ENCODE measurements around the gene CD6. TPM values are rescaled to one million over a fixed set of nuclear protein-coding genes. Genes with fewer than 3 reads are reported as not detected.

The CD6 gene
- total and polyA plus RNA-seq, 12 donors = 0.22 to 8.4 (median 2.1) TPM

DNA sequence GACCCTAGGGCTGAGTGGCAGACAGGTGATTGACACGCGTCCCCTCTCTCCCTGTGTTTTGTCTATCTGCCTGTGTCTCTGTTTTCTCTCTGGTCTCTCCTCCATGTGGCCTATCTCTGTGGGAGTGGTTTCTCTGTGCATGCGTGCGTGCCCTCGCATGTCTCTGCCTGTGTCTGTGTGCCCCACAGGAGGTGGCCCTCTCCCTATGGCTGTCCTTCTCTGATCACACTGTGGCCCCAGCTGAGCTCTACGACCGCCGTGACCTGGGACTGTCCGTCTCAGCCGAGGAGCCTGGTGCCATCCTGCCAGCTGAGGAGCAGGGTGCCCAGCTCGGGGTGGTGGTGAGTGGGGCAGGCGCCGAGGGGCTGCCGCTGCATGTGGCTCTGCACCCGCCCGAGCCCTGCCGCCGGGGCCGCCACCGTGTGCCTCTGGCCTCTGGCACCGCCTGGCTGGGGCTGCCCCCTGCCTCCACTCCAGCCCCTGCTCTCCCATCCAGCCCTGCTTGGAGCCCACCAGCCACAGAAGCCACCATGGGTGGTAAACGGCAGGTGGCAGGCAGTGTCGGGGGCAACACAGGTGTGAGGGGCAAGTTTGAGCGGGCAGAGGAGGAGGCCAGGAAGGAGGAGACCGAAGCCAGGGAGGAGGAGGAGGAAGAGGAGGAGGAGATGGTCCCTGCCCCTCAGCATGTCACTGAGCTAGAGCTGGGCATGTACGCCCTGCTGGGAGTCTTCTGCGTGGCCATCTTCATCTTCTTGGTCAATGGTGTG lies 35.6 kb upstream of the CD6 start:
- 90 to 96% (median 92%) methylated on average over 13 to 27 of the region's 27 CpGs for WGBS, 4 donors
- H3K4me3 ChIP-seq = no peak overlapping the region
- no peaks in the 10 kb centered on the region for H3K4me1 ChIP-seq (replicated peaks in 1 of 2)
- H3K36me3 ChIP-seq (replicated peaks in 1 of 2) = peaks cover 0 to 7% of the 10 kb centered on the region in 2 donors
- H3K27me3 ChIP-seq = no peaks in the 10 kb centered on the region
- no peak for TF ChIP-seq POLR2A (IDR thresholded peaks at IDR 0.05)
- TF ChIP-seq, protein P1, sequence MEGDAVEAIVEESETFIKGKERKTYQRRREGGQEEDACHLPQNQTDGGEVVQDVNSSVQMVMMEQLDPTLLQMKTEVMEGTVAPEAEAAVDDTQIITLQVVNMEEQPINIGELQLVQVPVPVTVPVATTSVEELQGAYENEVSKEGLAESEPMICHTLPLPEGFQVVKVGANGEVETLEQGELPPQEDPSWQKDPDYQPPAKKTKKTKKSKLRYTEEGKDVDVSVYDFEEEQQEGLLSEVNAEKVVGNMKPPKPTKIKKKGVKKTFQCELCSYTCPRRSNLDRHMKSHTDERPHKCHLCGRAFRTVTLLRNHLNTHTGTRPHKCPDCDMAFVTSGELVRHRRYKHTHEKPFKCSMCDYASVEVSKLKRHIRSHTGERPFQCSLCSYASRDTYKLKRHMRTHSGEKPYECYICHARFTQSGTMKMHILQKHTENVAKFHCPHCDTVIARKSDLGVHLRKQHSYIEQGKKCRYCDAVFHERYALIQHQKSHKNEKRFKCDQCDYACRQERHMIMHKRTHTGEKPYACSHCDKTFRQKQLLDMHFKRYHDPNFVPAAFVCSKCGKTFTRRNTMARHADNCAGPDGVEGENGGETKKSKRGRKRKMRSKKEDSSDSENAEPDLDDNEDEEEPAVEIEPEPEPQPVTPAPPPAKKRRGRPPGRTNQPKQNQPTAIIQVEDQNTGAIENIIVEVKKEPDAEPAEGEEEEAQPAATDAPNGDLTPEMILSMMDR (IDR thresholded peaks at IDR 0.05) = no peak
- intact Hi-C loops (cut with DNase I) = no loop called here
- H3K9me3 ChIP-seq (replicated peaks in 1 of 3) = no peaks in the 10 kb centered on the region
- no peak overlapping the region for H3K27ac ChIP-seq
- DNase-seq = no peak

DNA sequence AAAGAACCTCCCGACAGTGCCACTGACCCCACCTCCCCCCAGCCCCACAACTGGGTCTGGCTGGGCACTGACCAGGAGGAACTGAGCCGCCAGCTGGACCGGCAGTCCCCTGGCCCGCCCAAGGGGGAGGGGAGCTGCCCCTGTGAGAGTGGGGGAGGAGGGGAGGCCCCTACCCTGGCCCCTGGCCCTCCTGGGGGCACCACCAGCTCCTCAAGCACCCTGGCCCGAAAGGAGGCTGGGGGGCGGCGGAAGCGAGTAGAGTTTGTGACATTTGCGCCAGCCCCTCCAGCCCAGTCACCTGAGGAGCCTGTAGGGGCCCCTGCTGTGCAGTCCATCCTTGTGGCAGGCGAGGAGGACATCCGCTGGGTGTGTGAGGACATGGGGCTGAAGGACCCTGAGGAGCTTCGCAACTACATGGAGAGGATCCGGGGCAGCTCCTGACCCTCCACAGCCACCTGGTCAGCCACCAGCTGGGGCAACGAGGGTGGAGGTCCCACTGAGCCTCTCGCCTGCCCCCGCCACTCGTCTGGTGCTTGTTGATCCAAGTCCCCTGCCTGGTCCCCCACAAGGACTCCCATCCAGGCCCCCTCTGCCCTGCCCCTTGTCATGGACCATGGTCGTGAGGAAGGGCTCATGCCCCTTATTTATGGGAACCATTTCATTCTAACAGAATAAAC lies 34.9 kb upstream of the CD6 start:
- WGBS, 4 donors = 89 to 94% (median 93%) methylated on average over 6 to 18 of the region's 18 CpGs
- intact Hi-C loops (cut with DNase I) = no loop called here
- Histone ChIP-seq H3K4me3 (no peak overlapping the region), H3K27me3 (no peaks in the 10 kb centered on the region), H3K4me1 (replicated peaks in 1 of 2) (no peaks in the 10 kb centered on the region), H3K9me3 (replicated peaks in 1 of 3) (no peaks in the 10 kb centered on the region), H3K36me3 (replicated peaks in 1 of 2) (peaks cover 0 to 7% of the 10 kb centered on the region in 2 donors), H3K27ac (peak overlapping the region in 2 of 5 donors; percentile 11 to 76)
- no peak for DNase-seq
- no peak for TF ChIP-seq POLR2A (IDR thresholded peaks at IDR 0.05)
- TF ChIP-seq, protein P1 (IDR thresholded peaks at IDR 0.05) = no peak

DNA sequence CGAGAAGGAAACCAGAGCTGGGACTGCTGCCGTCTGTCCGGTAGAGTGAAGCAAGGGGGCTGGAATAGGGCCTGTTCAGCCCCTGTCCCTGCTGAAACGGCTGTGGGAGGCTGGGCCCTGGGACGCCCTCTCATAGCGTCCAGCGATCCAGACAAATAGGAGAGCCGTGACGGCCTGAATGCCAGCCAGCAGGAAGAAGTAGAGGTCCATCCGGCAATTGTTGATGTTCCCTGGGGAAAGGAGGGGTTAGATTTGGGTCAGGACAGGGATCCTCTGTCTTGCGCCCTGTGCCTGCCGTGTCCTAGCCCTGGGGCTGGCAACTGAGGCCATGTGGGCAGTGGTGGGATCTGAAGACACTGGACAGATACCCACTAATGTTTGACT lies 34.3 kb upstream of the CD6 start:
- peak overlapping the region in 2 of 5 donors; percentile 11 to 76 for H3K27ac ChIP-seq
- intact Hi-C loops (cut with DNase I) = no loop called here

DNA sequence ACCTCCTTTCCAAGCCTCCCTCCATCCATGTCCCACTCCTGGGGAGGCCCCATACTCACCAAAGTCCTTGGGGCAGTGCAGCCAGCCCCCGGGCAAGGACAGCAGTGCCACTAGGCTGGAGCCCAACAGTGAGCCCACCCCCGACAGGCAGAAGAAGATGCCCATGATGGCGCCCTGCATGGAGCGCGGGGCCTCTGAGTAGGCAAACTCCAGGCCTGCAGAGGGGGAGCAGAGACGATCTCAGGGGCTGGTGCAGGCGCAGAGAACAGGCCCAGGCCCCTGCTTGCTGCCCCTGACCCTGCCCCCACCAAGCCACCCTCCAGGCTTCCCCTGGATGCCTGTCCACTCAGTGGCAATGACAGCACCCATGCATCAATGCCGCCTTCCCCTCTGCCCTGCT lies 33.7 kb upstream of the CD6 start:
- H3K4me1 ChIP-seq (replicated peaks in 1 of 2) = no peaks in the 10 kb centered on the region
- DNase-seq = no peak
- TF ChIP-seq POLR2A (IDR thresholded peaks at IDR 0.05) = no peak
- TF ChIP-seq, protein P1 (IDR thresholded peaks at IDR 0.05) = no peak
- peak overlapping the region in 1 of 5 donors; percentile 76 for H3K27ac ChIP-seq
- intact Hi-C loops (cut with DNase I) = no loop called here
- H3K9me3 ChIP-seq (replicated peaks in 1 of 3) = no peaks in the 10 kb centered on the region
- H3K27me3 ChIP-seq = no peaks in the 10 kb centered on the region
- H3K4me3 ChIP-seq = no peak overlapping the region
- H3K36me3 ChIP-seq (replicated peaks in 1 of 2) = peaks cover 0 to 7% of the 10 kb centered on the region in 2 donors
- 83 to 90% (median 86%) methylated on average over 3 to 8 of the region's 8 CpGs for WGBS, 4 donors

More for the DNA sequence above, 34.3 kb upstream of the CD6 start:
- whole genome bisulfite sequencing, 4 donors = 75 to 84% (median 77%) methylated on average over 11 to 12 of the region's 12 CpGs
- Histone ChIP-seq H3K4me1 (replicated peaks in 1 of 2) (no peaks in the 10 kb centered on the region), H3K9me3 (replicated peaks in 1 of 3) (no peaks in the 10 kb centered on the region), H3K4me3 (no peak overlapping the region), H3K36me3 (replicated peaks in 1 of 2) (peaks cover 0 to 7% of the 10 kb centered on the region in 2 donors), H3K27me3 (no peaks in the 10 kb centered on the region)
- no peak for TF ChIP-seq POLR2A (IDR thresholded peaks at IDR 0.05)
- TF ChIP-seq, protein P1 (IDR thresholded peaks at IDR 0.05) = no peak
- DNase-seq = peak in 3 of 7 donors; percentile 55 to 76 (median 59)
